PFSK-1 (cell line): ENCODE data around the gene TULP4.

Source experiments
- SIN3A ChIP-seq: IDR thresholded peaks from 2 replicates; pipeline ENCODE4 v1.6.1; 2012; ENCODE audit warnings: mild to moderate bottlenecking, low read length, moderate library complexity, borderline replicate concordance; ENCODE audit not compliant: insufficient read depth
- TAF1 ChIP-seq: IDR thresholded peaks from 2 replicates; pipeline ENCODE4 v1.6.1; 2012; ENCODE audit warnings: low read length, control low read depth, borderline replicate concordance; ENCODE audit not compliant: insufficient read depth

DNA sequence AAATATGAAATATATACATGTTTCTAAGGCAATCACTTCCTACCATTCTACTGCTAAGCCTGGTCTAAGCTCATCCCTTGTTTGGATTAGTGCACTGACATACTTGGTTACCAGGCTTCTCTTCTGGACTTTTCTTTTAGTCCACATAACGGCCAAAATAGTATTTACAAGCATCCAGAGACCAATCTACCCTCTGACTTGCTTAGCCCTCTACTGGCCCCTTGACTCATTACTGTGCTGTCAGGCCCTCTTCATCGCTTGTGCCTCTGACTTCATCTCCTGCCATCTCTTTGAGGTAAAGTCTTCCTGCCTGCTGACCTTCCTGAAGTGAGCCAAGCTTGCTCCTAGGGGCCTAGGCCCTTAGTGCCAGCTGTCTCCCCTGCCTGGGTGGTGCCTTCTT is 35.1 kb downstream of the TULP4 start:
- TF ChIP-seq SIN3A (no peak), TAF1 (no peak)
